ENCODE measurements around the gene FLNB. TPM values are rescaled to one million over a fixed set of nuclear protein-coding genes. Genes with fewer than 3 reads are reported as not detected.

FLNB gene
- total RNA-seq, 1 donor from 2014 or later: 30.0 TPM

- no peak for ATAC-seq (ENCODE audit: poor library complexity)
- intact Hi-C loops (cut with DNase I): no loop called here
Observed at GRCh38 chr3:58141766-58142345, 133.6 kb downstream of the FLNB start.

GRCh38 chr3:58143417-58144055 is 135.3 kb downstream of the FLNB start:
- intact Hi-C loops (cut with DNase I): no loop called here
- DNase-seq (no peak), ATAC-seq (ENCODE audit: poor library complexity) (no peak)

More at GRCh38 chr3:58141766-58142345, 133.6 kb downstream of the FLNB start:
- DNase-seq: no peak

DNA sequence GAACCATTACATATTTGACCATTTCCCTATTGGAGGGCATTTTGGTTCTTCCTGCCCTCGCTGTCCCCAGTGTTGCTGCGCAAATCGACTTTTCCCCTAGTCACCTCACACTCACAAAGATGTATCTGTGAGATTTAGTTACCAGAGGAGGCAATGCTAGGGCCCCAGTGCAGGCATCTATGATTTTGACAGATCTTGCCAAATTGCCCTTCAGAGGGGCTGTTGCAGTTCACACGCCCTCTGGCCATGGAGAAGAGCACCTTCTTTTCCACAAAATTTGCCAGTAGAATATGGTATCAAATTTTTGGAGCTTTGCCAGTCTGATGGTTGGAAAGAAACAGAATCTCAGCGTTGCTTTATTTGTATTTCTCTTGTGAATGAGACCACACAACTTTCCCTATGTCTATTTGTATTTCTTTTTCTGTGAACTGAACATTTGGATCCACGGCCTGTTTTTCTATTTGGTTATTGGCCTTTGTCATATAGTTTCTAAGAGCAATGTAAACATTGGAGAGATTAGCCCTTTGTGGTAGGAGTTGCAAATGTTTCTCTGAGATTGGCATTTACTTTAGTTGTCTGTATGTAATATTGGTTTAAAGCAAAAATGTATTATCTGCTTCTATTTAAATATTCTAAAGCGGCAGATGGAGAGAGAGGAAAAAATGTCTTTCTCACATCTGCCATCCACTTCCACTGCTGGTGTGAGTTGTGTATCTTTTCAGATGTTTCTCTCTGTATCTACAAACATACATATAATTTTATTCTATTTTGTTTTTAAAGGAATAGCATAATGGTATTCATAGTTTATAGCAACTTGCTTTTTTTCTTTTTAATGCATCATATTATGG is 136.5 kb downstream of the FLNB start:
- ATAC-seq (ENCODE audit: poor library complexity): no peak
- intact Hi-C loops (cut with DNase I): no loop called here
- no peak for DNase-seq

DNA sequence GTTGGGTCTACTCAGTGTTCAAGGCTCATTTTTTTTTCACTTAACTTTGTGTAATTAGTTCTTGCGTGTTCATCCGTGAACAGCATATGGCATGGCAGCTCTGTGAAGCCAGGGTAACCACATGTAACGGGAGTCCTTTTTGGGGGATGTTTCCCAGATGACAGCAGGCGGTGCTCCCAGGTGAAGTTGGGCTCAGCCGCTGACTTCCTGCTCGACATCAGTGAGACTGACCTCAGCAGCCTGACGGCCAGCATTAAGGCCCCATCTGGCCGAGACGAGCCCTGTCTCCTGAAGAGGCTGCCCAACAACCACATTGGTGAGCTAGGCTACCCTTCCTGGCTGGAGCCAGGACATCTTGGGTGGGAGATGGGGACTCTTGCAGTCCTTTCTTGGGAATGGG is 139.8 kb downstream of the FLNB start:
- intact Hi-C loops (cut with DNase I): no loop called here
- ATAC-seq (ENCODE audit: poor library complexity) (no peak), DNase-seq (no peak)

DNA sequence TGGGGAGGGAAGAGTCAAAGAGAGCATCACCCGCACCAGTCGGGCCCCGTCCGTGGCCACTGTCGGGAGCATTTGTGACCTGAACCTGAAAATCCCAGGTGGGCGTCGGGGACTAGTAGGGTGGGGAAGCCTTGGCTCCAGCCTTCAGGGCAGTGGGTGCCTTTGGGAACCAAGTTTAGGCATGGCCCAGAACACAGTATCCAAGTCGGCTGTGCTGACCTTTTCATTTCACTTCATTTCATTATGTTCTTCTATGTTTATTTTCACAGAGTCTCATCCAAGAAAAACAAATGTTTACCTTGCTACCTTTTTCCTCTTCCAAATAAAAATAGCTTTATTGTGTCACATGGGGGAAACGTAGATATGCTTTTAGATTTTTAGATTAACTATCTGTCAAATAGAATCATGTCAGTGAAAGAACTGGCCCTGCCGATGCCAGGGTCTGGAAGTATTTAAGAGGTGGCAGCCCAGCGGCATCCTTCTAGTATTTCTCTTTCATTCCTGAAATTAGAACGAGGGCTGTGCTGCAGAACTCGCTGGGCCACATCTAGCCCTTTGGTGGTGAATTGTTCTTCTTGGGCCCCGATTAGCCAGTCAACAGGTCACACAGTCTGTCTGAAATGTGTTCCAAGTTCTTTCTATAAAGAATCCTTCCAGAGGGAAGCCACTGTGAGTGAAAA is 142.0 kb downstream of the FLNB start:
- ATAC-seq (ENCODE audit: poor library complexity) (no peak), DNase-seq (no peak)
- intact Hi-C loops (cut with DNase I): no loop called here

- ATAC-seq (ENCODE audit: poor library complexity): no peak
- no peak for DNase-seq
Observed at GRCh38 chr3:58150810-58151199, 142.6 kb downstream of the FLNB start.

DNA sequence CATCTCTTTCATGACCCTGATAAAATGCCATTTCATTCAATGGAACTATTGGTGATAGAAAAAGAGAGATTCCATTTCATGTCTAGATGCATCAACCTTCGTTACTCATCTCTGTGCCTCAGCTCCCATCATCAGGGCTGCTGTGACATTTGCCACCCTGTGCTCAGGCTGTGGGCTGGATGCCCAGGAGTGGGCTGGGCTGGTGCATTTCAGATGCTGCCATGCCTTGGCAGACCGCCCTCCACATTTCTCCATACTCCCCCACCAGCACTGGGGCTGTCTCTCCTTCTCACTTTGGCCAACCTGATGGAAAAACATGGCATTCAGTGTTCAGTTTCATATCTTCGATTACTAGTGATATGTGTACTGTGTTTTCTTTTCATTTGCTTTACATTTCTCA is 143.4 kb downstream of the FLNB start:
- ATAC-seq (ENCODE audit: poor library complexity): peak; percentile 94
- peak; percentile 86 for DNase-seq
- intact Hi-C loops (cut with DNase I): no loop called here

More at GRCh38 chr3:58150810-58151199, 142.6 kb downstream of the FLNB start:
- intact Hi-C loops (cut with DNase I): no loop called here

- intact Hi-C loops (cut with DNase I): no loop called here
- no peak for DNase-seq
- ATAC-seq (ENCODE audit: poor library complexity): no peak
Observed at GRCh38 chr3:58152225-58153015, 144.2 kb downstream of the FLNB start.

GRCh38 chr3:58153371-58153770 is 145.1 kb downstream of the FLNB start:
- no peak for ATAC-seq (ENCODE audit: poor library complexity)
- intact Hi-C loops (cut with DNase I): no loop called here

DNA sequence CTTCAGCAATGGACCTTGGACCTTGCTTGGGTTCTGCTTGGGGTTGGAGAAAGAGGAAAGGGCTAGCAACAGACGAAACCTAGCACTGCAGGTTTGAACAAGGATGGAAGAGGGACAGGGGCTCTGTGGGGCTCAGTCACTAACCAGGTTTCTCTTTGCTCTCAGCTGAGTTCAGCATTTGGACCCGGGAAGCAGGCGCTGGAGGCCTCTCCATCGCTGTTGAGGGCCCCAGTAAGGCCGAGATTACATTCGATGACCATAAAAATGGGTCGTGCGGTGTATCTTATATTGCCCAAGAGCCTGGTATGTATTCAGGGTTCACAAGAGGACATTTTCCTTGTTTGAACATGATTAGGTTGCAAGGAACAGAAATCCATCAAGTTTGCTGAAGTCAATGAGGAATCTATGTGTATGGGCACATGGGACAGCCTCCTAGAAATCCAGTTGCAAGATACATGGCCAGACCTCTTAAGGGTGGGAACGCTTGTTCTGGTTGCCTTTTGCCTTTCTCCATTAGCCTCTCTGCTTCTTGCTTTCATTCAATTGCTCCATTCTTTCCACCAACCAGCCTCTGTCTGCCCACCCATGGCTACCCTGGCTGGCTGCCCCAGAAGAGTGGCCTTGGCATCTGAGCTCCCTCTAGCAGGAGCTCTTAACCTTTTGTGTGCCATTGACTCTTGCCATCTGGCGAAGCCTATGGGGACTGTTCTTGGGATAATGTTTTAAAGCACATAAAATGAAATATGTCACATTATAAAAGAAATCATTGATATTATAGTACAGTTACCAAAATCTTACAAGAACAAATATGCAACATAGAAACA is 146.6 kb downstream of the FLNB start:
- intact Hi-C loops (cut with DNase I): no loop called here
- no peak for ATAC-seq (ENCODE audit: poor library complexity)
- no peak for DNase-seq

More at GRCh38 chr3:58153371-58153770, 145.1 kb downstream of the FLNB start:
- no peak for DNase-seq

GRCh38 chr3:58155838-58156237 is 147.6 kb downstream of the FLNB start:
- intact Hi-C loops (cut with DNase I): no loop called here
- no peak for DNase-seq
- ATAC-seq (ENCODE audit: poor library complexity): no peak

DNA sequence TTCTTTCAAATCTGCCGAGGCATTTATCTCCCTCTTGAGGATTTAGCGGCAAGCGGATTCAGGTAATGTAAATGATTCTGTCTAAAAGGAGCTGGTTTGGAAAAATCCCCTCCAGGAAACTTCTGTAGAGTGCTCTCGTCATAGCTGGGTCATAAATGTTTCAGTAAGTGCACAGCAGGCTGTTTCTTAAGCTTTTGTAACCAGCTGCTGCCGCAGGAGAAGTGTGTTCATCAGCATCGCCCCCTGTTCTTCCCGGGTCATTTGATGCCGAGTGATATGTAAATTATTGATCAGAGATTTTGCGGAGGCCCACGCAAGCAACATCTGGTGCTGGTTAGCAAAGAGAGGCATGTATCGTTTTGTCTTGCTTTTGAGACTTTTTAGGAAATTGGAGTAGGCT is 149.5 kb downstream of the FLNB start:
- ATAC-seq (ENCODE audit: poor library complexity): no peak
- intact Hi-C loops (cut with DNase I): no loop called here
- DNase-seq: no peak

GRCh38 chr3:58158442-58159153 is 150.4 kb downstream of the FLNB start:
- intact Hi-C loops (cut with DNase I): no loop called here
- ATAC-seq (ENCODE audit: poor library complexity) (no peak), DNase-seq (no peak)

GRCh38 chr3:58160399-58160798 is 152.2 kb downstream of the FLNB start:
- intact Hi-C loops (cut with DNase I): no loop called here

GRCh38 chr3:58161435-58162398 is 153.5 kb downstream of the FLNB start:
- ATAC-seq (ENCODE audit: poor library complexity): no peak
- intact Hi-C loops (cut with DNase I): no loop called here
- DNase-seq: peak; percentile 59

More at GRCh38 chr3:58160399-58160798, 152.2 kb downstream of the FLNB start:
- DNase-seq (no peak), ATAC-seq (ENCODE audit: poor library complexity) (no peak)

DNA sequence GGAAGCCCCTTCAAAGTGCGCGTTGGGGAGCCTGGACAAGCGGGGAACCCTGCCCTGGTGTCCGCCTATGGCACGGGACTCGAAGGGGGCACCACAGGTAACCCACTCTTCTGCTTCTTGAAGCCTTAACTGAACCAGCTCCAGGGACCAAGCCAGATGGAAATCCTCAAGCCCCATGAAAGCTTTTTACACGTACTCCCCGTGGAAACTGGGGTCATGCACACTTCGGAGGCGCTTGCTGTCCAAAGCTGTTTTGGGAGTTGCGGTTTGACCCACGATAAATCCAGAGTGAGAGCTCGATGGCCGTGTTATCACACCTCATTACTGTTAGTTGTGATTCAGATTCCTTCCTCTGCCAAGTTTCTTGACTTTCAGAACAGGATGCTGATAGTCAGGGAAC is 155.0 kb downstream of the FLNB start:
- intact Hi-C loops (cut with DNase I): no loop called here
- ATAC-seq (ENCODE audit: poor library complexity) (peak; percentile 36), DNase-seq (no peak)
